NCI-H526 (cell line): Measurements from ENCODE around the gene ST8SIA1.
"Not testable (repeated sequence)": the region's sequence is repeated elsewhere in the genome, so short reads cannot be mapped to it uniquely, and the experiment has no call there.

Source experiments
- DNase-seq, 2 experiments: peaks; one replicate each; lab custom pipeline; 2025; lab: John Stamatoyannopoulos, UW

Gene ST8SIA1

DNA sequence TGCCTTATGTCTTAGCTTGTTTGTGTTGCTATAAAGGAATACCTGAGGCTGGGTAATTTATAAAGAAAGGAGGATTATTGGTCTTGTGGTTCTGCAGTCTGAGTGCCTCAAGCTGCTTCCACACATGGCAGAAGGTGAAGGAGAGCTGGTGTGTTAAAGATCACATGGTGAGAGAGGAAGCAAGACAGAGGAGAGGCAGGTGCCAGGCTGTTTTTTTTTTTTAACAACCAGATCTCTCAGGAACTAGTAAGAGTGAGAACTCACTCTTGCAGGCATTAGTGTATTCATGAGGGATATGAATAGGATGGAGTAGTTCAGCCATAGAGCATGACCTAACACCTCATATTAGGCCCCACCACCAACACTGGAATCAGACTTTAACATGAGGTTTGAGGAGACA, 165.1 kb downstream of the ST8SIA1 start:
- DNase-seq, result no peak

DNA sequence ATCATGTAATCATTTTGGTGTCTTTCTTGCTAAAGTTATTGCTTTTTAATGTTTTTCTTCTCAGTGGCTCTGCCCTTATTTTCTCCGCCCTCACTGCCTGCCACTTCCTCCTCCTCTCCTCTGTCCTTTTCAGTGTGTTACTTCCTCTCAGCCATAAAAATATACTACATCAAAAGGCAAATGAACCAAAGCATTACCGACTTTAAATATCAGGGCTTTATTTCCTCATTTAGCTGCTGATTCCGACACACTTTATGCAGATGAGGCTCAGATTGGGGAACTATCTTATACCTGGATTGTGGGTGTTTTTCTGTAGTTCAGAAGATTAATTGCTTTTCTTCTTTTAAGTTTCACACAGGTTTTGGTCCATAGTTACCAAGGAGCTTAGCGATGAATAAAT, 170.4 kb downstream of the ST8SIA1 start:
- no peak for DNase-seq

DNA sequence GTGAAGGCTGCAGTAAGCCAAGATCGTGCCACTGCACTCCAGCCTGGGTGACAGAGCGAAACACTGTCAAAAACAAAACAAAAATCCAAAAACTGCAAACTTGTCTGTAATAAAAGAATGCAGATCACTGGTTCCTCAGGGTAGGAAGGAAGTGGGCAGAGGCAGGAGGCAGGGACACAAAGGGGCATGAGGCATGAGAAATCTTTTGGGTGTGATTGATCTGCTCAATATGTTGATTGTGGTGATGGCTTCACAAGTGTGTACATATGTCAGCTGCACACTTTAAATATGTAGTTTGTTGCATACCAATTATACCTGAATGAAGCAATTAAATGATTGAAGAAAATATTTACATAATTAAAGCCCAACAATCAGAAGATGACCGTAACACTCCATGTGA, 170.9 kb downstream of the ST8SIA1 start:
- no peak for DNase-seq

DNA sequence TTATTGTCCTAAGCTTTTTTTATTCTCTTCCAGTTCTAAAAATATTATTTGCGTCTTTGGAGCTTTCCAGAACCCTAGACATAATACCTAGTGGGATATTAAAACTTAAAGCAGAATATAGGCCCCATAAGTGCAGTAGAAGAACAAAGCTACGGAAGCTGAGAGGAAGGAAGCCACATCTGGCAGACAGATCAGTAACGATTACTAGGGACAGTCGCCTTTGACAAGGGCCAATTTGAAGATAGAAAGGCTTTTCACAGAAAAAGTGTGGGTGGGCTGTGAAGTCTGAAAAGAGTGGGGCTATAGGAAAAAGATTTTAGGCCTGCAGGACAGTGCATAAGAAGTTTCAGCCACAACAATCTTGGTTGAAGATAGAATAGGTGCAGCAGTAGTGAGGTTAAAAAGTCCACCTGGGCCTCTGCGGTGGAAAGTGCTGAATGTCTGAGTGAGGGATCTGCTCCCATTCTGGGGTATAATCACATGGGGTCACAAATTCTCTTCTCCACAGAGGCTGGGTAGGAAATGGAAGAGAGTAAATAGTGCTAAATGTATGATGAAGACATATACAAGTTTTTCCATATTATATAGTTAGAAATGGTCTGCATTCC, 174.0 kb downstream of the ST8SIA1 start:
- DNase-seq, result no peak

DNA sequence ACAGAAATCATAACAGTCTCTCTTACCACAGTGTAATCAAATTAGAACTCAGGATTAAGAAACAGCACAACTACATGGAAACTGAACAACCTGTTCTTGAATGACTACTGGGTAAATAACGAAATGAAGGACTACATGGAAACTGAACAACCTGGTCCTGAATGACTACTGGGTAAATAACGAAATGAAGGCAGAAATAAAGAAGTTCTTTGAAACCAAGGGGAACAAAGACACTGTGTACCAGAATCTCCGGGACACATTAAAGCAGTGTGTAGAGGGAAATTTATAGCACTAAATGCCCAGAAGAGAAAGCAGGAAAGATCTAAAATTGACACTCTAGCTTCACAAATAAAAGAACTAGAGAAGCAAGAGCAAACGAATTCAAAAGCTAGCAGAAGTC, 185.2 kb downstream of the ST8SIA1 start:
- not testable (repeated sequence) for DNase-seq

DNA sequence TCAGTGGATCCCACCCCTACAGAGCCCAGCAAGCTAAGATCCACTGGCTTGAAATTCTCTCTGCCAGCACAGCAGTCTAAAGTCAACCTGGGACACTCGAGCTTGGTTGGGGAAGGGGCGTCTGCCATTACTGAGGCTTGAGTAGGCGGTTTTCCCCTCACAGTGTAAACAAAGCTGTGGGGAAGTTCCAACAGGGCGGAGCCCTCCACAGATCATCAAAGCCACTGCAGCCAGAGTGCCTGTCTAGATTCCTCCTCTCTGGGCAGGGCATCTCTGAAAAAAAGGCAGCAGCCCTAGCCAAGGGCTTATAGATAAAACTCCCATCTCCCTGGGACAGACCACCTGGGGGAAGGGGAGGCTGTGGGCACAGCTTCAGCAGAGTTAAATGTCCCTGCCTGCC, 187.8 kb downstream of the ST8SIA1 start:
- not testable (repeated sequence) for DNase-seq
